Stimulated activated CD4-positive, alpha-beta T cell treated with anti-CD3 and anti-CD28 coated beads, Interleukin-4, amount 100 ng/mL, for 1 hour (primary cell): ENCODE measurements around the gene HSP90B1.

Experiments used
- DNase-seq: peaks from one replicate; pipeline ENCODE4 v3.0.0-alpha.2; 2020

The HSP90B1 gene

DNA sequence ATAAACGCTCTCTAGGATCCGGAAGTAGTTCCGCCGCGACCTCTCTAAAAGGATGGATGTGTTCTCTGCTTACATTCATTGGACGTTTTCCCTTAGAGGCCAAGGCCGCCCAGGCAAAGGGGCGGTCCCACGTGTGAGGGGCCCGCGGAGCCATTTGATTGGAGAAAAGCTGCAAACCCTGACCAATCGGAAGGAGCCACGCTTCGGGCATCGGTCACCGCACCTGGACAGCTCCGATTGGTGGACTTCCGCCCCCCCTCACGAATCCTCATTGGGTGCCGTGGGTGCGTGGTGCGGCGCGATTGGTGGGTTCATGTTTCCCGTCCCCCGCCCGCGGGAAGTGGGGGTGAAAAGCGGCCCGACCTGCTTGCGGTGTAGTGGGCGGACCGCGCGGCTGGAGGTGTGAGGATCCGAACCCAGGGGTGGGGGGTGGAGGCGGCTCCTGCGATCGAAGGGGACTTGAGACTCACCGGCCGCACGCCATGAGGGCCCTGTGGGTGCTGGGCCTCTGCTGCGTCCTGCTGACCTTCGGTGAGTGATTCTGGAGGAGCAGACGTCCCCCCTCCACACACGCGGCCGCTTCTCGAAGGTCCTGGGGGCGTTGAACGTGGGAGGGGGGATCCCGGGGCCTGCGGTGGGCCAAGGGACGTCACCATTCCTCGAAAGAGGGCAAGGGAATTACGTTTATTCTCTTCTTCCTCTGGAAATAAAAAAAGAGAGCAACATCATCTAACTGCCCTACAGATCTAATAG is at the start of gene HSP90B1:
TSS of gene HSP90B1 (plus strand) at position 377 of the 753 bp plus-strand sequence. CDS start at position 483, 106 bp downstream.
- peak; percentile 99 for DNase-seq

DNA sequence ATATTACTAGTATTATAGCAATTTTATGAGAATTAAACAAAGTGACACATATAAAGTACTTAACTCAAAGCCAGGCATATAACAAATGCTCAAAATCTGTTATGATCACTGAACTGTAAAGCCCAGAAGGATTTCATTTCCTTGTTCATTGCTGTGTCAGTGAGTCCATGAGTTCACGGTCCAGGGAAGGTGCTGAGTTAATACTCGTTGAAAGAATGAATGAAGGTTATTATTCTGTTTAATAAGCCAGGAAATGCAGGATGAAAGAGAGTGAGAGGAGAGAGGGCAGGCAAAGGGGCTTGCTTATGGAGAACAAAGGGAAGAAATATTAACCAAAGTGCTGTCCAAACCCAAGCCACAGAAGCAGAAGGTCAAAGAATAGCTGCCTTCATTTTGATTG is 48.9 kb upstream of the HSP90B1 start:
- DNase-seq = no peak

DNA sequence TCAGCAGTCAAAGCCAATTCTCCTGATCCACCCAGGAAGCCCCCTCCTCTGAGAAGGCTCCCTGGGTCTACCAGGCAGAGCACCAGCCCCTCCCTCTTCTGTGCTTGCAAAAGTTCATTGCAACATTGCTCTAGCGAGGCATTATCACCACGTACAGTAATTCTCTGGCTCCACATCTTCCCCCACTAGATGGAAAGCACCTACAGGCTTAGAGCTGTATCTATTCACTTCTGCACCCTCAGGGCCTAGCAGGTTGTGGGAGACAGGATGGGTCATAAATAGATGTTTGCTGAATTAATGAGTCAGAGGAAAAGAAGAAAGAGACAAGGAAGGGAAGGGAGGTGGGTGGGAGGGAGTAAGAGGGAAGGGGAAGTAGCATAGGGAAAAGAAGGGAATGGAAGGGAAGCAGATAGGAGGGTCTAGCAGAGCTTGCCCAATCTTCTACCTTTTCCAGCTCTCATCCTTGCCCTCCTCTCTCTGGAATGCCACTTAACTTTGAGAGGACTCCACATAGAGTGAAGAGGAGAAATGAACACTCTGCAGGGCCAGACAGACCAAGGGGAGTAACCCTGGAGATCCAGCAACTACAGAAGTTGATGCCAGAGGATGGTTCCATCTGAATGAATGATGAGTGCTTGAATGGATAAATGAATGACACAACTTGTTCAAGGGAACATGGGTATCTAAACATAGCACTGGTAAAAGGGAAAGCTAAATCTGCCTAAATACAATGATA is 47.2 kb upstream of the HSP90B1 start:
- no peak for DNase-seq

DNA sequence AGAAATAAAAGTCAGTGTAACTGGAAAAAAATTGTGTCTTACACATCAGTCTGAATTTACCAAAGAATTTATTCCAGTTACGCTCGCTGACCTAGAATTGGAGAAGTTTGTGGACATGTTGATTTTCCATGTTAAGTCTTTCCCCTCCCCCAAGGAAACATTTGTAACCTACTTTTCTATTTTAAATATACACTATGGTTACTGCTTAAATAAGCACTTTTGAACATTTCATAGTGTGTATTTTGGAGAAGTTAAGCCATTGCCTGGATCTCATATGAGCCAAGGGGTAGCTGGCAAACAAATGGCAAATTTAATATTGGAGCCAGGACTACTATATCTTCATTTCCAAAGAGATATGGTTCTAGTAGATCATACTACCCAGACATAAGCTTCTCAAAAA is 46.3 kb upstream of the HSP90B1 start:
- no peak for DNase-seq

DNA sequence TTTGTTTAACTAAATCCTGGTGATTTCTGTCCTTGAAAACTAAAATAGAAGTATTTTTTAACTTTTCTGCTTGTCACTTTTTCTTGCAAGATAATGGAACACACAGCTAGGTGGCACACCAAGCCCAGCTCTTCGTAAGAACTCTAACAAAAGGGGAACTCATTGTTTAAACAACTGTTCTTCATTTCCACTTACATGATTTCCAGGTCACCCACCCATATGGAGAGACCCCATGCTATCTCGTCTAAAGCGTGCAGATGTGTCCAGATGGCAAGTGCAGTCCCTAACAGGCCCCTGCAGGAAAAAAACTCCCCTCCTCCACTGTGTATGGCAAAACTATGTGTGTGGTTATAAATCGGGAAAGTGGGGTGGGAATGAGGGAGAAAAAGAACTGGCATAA is 45.9 kb upstream of the HSP90B1 start:
- peak; percentile 20 for DNase-seq

DNA sequence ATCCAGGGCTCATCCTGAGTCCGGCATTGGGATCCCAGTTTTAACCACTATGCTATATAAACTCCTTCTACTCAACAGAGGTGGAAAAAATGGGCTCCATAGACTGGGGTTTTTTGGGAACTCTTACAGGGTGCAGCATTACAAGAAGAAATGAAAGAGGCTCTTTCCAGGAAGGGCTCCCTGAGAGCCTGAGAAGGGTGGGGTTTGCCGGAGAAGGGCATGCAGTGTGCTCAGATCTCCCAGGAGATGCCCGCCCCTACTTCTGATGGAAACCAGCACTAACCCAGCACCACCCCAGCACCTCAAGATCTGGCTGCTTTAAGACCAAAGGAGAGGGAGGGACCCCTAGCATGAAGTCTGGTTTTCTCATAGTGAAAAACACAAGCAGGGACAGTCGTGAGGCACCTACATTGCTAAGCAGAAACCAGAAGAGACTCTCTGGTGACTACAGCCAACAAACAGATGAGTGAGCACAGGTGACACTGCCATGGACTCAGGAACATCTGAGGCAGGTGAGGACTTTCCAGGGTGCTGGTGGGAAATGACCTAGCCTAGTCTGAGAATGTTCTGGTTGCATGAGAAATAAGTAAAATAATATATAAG is 43.9 kb upstream of the HSP90B1 start:
- no peak for DNase-seq

DNA sequence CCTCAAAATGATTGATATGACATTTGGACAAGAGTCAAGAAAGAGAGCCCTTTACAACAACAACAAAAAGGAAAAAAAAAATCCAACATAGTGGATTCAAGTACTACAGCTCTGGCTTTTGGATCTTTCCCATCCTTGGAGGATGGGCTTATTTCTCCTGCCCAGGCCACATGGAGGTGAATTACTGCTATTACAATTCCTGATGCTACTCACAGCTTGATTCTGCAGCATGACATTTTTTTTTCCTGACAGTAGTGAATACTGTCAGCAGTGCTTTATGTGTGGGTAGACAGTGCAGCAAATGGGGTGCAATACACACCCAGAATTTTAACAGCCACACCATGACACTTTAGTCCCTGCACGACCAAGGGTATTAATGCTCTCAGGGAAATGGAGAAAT is 42.5 kb upstream of the HSP90B1 start:
- no peak for DNase-seq

DNA sequence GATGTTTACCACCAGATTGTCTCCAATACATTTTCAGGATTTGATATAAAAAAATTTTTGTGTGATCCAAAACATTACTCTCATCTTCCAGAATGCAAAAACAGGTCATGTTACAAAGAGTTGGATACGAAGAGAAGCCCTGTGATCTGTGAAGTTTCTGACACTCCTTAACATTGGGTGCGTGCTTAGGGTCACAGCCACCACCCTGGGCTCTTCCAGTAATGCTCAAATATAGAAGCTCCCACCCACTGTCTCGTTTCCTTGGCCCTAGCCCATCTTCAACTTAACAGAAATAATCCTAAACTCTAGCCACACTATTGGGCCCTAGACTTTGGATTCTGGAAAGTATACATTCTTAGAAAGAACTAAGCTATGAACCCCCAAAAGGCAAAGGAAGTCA is 32.9 kb upstream of the HSP90B1 start:
- no peak for DNase-seq

DNA sequence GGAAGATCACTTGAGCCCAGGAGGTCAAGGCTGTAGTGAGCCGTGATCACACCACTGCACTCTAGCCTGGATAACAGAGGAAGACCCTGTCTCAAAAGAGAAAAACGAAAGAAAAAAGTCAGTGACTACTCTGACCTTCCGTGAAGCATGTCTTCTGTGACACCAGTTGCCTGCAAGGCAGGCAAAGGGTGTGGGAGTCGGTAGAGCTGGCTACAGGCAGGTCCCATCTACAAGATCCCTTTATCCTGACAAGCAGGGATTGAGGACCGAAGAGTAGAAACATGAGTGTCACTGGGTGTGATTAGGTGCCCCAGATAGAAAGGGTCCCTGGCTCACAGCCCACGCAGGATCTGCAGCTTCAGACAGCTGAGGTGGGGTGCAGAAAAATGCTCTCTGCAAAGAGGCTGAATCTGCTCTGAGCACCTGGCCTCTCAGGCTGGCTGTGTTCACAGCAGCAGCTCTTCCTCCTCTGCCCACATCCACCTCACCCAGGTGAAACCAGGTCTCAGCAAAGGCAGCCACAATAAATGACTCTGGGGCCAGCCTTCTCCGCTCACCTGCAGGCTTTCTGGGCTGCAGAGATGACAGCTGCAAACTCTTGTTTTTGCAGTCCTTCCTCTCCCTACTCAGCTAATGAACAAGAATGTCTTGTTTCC is 28.6 kb upstream of the HSP90B1 start:
- DNase-seq = peak; percentile 20

DNA sequence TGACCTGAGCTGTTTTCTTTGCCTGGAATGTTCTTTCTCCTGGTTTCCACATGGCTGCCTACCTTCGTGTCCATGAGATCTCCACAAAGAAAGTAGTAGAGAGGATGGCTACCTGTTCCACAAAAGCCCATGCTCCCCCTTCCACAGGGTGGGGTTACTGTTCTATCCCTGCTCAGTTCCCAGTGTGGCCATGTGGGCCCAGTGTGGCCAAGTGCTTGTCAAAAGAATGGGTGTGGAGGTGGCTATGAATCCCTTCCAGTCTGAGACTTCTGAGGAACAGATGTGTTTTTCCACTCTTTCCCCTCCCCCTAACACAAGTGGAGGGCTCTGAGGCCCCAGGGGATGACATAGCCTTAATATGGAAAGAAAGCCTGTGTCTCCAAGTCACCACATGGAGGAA is 26.2 kb upstream of the HSP90B1 start:
- no peak for DNase-seq

DNA sequence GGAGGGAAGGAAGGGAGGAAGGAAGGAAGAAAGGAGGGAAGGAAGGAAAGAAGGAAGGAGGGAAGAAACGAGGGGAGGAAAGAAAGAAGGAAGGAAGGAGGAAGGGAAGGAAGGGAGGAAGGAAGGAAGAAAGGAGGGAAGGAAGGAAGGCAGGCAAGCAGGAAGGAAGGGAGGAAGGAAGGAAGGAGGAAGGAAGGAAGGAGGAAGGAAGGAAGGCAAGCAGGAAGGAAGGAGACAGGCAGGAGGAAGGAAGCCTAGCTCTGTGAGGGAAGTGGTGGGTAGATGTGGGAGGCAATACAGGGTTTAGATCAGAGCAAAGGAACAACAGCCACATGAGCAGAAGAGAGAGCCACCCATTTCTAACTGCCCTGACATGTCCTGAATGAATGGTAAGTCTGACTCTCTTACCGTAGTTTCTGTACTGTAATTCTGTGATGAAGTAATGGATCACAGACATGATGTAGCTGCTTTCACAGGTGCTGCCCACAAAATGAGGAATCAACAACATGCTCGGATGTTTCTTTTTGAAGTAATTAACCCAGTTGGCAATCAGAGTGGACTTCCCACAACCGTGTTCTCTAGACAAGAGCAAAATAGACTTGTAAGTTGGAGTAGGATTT is 24.4 kb upstream of the HSP90B1 start:
- no peak for DNase-seq

DNA sequence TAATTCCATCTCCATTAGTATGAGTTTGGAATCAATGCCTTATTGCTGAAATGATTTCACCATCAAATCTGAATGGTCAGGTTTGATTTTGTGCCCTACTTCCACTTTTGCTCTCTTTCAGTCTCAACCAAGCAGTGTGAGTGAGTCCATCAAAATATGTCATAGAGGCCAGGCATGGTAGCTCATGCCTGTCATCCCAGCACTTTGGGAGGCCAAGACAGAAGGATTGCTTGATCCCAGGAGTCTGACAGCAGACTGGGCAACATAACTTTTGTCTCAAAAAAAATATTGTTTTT is 22.0 kb upstream of the HSP90B1 start:
- DNase-seq = no peak

DNA sequence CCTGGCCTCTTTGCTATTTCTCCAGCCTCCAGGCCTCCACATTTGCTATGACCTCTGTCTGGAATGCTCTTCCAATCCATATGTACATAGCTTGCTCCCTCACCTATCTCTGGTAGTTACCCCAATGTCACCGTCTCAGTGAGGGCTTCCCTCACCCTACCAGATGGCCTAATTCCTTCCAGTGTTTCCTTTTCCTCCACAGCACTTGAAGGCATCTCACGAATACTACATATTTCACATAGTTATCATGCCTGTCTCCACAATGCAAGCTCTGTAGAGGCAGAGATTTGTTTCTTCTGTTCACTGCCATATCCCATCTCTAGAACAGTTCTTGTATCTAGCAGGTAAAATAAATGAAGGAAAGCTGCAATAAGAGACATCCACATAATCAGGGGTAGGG is 21.3 kb upstream of the HSP90B1 start:
- DNase-seq = no peak

DNA sequence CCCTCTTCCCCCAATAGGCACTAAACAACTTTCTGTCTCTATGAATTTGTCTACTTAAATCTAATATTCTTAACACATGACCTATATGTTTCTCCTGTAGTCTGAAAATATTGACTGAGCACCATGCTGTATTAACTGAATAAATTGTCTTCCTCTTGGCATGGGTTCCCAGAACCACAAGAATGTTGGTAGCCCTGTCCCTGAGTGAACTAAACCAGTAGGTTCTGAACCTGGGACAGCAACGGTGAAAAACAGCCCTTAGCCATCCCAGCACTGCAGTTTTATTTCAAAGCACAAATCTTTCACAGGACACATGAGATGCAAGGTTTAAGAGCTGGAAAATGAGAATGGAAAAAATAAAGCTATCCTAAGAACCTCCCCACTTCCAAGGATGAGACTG is 20.4 kb upstream of the HSP90B1 start:
- DNase-seq = no peak

DNA sequence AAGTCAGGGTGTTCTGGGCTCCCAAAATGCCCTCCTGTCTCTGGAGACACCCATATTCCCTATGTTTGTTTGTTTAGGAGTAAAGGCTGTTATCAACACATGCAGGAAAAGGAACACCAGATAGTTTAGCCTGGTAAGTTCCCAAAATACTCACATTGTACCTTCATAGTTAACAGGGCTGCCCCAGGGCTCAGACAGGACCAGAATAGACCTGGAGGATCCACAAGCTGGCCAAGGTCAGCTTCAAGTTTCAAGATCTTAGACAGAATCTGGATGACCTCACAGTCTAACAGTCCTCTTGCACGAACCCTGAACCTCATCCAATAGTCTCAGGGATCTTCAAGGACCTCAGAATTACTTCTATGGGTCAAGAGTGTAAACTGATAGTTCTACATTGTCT is 18.1 kb upstream of the HSP90B1 start:
- no peak for DNase-seq

DNA sequence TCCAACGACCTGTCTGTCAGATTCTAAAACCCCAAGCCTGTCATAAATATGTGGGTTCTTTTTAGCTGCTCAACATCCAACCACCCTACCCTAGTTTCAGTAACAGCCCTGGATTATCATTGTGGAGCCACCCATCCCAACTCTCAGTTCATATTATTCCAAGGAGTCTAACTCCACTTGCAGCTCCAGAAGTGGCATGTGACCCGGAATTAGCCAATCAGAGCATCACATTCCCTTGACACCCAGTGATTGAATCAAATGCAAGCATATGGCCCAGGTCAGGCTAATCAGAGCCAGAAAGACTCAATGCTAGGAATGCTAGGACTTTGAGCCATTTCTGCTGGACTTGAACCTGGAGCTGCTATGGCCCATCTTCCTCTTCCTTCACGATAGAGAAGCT is 17.1 kb upstream of the HSP90B1 start:
- DNase-seq = no peak

DNA sequence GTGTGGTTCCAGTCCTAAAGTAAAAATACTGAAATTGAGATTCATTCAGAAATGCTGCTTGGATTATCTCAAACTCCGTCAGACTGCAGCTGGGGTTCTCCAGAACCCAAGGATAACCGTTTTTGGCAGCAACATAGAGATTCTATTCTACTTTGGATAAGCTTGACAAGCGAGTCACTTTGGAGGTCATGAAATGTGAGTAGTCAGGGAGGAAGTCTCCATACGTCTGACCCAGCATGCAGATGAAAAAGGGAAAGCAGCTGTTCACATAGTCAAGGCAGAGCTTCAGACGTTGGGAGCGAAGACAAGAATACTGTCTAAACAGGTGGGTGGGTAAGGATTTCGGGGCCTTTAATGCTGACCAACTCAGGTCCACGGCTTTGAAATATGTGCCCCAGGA is 14.9 kb upstream of the HSP90B1 start:
- no peak for DNase-seq

DNA sequence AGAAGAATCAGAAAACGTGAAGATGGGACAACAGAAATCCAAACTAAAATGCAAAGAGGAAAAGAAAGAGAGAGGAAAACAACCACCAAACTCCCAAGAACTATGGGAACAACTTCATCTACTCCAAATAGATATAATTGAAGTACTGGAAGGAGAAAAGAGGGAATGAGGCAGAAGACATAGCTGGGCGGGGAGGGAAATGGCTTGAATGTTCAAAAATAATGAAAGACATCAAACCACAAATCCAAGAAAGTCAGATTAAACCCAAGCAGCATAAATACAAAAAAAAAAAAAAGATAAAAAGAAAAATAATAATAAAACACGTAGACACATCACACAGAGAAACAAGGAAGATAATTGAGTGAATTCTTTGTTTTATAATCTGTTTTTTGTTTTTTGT is 12.3 kb upstream of the HSP90B1 start:
- DNase-seq = no peak

DNA sequence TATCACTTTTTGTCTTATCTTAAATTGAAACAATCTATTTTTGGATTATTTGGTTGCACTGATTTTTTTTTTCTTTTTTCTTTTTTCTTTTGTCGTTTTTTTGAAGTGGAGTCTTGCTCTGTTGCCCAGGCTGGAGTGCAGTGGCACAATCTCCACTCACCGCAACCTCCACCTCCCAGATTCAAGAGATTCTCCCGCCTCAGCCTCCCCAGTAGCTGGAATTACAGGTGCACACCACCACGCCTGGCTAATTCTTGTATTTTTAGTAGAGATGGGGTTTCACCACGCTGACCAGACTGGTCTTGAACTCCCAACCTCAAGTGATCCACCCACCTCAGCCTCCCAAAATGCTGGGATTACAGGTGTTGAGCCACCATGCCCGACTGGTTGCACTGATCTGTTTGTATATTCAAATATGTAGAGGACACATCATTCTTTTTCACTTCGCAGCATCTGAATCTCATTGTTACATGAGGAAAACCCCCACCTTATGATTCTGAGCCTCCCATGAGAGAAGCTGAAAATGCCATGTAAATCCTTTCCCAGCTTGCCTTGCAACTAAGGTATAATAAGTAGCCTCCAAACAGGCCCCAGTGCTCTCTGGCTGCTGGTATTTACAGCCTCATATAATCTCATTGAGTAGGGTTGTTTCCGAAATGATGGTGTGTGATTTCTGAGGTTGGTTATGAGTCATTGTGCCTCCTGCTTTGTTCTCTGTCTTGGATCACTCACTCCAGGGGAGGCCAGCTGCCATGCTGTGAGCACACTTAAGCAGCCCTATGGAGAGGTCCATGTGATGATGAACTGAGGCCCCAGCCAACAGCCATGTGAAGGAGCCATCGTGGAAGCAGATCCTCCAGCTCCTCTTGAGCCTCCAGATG is 5.2 kb upstream of the HSP90B1 start:
- DNase-seq = peak; percentile 41

DNA sequence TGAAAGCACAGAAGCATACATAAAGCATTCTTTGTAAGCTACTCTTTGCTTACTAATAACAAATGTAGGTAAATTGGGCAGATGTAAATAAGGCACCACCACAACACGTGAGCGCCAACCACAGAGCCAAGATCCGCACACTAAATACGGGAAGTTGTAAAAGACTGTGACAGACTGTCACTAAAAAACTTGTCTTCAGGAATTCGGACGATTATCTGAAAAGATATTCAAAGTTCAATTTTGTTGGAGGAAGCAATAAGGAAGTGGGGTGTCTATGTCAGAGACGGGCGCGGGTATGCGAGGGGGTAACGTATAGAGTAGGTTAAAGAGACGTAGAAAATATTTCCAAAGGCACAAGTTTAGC is 1.5 kb upstream of the HSP90B1 start:
- DNase-seq = peak; percentile 33

DNA sequence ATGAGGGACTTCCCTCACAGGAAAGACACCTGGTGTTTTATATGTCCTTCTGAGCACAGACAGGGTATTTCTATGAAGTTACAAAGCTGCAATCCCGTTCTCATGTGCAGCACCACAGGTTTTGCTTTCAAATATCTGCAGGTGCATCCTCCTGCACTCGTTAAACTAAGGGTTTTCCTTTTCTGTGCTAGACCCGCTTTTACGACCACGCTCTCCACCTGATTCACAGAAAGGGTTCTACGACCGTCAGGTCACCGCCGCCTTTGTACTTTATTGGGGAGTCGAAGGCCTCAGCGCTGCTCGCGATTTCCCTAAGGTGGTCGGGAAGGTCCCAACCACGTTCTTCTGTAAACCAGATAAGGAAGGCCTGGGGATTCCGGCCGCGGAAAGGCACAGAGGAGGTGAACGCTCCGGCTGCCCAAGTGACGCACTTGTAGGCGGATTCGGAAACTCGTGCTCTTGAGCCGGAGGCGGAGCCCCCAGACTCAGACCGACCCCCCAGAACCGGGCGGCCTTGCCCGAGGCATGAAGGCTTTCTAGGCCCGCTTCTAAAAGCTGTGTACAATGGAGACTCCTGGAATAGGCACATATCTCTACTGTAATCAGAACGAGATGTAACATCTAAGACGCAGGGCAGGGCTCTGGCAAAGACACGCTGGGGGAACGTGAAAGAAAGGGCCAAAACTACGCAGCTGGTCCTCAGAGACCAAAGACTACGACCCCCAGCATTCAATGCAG is 995 bp upstream of the HSP90B1 start:
- DNase-seq = peak; percentile 69

DNA sequence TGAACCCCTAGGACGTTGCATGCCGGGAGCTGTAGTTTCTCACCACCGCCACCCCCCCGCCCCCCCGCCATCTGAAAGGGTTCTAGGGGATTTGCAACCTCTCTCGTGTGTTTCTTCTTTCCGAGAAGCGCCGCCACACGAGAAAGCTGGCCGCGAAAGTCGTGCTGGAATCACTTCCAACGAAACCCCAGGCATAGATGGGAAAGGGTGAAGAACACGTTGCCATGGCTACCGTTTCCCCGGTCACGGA is 501 bp upstream of the HSP90B1 start:
- peak; percentile 72 for DNase-seq
